HUDEP-2 (cell line): ENCODE data around the gene ANKLE1.

ENCODE experiments used
- DNase-seq, 76 experiments: peaks; one replicate each; lab custom pipeline; 2025; ENCODE audit not compliant: unreplicated experiment in 76 of 76; lab: John Stamatoyannopoulos, UW

The ANKLE1 gene, protein sequence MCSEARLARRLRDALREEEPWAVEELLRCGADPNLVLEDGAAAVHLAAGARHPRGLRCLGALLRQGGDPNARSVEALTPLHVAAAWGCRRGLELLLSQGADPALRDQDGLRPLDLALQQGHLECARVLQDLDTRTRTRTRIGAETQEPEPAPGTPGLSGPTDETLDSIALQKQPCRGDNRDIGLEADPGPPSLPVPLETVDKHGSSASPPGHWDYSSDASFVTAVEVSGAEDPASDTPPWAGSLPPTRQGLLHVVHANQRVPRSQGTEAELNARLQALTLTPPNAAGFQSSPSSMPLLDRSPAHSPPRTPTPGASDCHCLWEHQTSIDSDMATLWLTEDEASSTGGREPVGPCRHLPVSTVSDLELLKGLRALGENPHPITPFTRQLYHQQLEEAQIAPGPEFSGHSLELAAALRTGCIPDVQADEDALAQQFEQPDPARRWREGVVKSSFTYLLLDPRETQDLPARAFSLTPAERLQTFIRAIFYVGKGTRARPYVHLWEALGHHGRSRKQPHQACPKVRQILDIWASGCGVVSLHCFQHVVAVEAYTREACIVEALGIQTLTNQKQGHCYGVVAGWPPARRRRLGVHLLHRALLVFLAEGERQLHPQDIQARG

DNA sequence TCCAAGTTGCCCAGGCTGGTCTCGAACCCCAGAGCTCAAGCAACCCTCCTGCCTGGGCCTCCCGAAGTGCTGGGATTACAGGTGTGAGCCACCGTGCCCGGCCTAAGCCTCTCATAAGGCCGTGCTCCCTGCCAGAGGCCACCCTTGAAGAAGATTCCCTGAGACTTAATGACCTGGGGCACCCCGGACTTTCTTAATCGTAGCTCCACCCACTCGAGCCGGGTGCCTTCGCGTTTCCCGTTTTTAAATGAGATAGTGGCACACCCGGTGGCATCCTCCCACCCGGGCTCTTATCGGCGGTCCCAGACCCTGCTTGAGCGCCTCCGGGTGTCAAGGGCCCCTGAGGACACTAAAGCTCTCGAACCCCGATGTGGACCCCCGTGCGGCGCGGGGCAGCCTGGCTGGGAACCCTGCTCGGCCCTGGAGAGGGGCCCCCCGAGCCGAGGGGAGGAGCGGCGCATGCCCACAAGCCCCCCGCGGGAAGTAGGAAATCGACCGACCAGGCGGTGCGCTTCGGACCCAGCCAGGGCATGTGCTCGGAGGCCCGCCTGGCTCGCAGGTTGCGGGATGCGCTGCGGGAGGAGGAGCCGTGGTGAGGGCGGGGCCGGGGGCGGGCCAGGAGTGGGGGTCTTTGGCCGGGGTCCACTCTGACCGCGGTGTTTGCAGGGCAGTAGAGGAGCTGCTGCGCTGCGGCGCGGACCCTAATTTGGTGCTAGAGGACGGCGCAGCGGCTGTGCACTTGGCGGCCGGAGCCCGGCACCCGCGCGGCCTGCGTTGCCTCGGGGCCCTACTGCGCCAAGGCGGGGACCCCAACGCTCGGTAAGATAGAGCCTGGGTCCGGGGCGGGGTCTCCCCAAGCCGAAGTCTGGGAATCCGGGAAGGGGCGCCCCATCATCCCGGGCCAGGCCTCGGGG lies at the start of gene ANKLE1:
ANKLE1 (plus strand) TSS at position 511 of the 914 bp plus-strand sequence; CDS start at position 531, 20 bp downstream.
- peak; percentile 69 to 98 (median 96) for DNase-seq

DNA sequence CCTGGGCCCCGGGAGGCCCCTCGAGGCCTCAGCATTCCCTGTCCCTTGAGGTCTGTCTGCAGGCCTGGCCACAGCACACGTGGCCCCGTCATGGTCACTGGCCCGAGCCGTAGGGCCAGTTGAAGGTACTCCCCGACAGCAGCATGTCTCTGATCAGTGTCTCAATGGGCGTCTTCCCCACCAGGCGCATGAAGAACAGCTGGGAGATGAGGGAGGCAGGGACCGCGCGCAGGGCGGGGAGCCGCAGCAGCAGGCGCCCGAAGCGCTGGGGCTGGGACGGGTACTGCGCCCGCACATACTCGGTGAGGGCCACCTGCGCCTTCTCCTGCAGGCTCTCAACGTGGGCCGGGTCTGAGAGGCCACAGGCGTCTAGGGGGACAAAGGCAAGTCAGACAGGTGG lies 49.4 kb upstream of the ANKLE1 start:
- no peak for DNase-seq

DNA sequence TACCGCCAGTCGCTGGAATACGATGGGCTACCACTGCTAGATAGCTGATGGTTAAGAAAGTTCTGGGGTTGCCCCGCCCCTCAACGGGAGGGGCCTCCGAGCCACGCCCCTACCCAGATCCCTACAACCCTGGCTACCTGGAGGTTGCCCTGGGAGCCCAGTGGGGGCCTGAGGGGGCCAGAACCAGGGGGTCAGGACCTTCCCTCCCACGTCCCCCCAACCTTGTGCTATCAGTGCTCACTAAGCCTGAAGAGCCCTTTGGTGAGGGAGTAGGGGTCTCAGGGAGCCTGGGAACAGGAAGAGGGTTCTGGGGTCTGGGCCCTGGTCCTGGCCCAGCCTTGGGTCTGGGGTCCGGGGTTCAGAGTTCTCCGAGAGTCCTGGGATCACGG lies 46.8 kb upstream of the ANKLE1 start:
- DNase-seq, result peak in 67 of 76 experiments; percentile 14 to 82 (median 64)

DNA sequence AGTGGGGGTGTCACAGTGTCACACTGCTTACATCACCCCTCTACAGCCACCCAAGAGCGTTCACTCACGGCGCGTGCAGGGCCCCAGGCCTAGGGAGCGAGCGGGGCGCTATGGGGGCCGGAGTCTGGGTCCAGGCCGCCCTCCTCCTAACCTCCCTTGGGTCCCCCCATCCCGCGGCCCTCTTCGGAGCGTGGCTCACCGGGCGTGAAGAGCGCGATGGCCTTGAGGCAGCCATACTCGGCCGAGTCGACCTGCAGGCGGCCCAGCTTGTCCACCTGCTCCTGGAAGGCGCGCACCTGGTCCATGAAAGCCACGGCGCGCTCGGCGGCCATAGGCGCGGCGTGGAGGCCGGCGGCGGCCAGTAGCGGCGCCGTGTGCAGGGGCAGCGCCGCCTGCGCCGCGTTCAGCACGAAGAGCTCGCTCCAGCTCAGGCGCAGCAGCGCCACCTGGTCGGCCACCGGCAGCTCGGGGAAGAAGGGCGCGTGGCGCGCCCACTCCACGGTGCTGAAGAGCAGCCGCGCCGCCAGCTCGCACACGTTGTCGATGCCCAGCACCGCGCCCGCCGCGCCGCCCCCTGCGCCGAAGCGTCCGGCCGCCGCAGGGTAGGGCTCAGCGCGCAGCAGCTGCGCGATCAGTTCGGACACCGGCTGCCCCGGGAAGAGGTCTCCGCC lies 46.3 kb upstream of the ANKLE1 start:
- DNase-seq, result peak in 61 of 76 experiments; percentile 11 to 75 (median 56)

DNA sequence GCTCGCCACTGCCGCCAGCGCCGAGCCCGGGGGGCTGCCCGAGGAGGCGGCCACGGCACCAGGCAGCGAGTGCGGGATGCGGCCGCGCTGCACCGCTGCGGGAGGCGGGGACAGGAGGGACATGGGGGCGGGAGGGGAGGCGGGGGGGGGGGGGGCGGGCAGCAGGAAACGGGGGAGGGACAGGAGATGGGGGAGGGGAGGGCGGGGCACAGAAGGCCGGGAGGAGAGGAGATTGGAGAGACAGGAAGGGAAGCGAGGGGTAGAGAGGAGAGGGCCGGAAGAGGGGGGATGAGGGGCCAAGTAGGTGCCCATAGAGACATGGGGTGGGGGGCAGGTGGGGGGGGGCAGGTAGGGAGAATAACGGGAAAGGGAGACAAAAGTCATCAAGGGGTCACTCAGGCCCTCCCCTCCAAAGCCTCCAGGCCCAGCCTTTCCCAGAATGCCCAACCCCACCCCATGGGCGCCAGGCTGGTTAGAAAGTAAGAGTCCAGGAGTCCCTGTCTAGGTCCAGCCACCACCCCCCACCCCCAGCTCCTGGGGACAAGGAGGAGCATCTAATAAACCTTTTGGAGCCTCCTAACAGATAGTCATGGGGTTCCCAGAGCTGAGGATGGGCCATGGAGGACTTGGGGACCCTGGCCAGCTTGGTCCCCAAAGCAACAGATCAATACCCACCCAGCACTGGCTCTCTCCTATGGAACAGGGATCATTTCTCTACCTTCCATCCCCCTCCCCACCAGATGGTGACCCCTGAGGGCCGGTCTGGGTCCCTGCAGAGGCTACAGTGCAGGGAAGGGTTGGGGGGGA lies 45.5 kb upstream of the ANKLE1 start:
- DNase-seq, result peak in 39 of 76 experiments; percentile 21 to 71 (median 52)

DNA sequence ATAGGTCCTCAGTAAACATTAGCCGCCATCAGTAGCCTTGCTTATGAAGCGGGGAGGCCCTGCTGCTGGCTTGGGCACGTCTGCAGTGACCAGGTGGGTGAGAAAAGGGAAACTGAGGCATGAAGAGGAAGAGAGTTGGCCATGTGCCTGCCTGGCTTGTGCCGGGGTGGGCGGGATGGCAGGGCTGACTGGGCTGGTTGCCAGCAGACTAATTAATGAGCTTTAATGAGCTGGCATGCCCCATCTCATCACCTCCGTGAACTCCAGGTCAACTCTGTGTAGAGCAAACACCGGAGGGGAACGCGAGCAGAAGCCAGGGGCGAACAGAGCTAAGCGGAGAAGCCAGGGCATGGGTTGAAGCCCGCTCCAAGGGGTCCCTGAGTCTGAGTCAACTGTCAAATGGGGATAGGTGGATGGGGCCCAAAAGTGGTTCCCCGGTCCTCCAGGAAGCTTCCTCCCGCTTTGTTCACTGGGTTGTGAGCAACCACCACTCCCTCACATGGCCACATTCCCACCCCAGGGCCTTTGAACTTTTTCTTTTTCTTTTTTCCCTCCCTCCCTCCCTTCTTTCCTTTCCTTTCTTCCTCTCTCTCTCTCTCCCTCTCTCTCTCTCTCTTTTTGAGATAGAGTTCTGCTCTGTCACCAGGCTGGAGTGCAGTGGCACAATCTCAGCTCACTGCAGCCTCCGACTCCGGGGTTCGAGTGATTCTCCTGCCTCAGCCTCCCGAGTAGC lies 44.7 kb upstream of the ANKLE1 start:
- peak in 4 of 76 experiments; percentile 15 to 33 (median 31) for DNase-seq

DNA sequence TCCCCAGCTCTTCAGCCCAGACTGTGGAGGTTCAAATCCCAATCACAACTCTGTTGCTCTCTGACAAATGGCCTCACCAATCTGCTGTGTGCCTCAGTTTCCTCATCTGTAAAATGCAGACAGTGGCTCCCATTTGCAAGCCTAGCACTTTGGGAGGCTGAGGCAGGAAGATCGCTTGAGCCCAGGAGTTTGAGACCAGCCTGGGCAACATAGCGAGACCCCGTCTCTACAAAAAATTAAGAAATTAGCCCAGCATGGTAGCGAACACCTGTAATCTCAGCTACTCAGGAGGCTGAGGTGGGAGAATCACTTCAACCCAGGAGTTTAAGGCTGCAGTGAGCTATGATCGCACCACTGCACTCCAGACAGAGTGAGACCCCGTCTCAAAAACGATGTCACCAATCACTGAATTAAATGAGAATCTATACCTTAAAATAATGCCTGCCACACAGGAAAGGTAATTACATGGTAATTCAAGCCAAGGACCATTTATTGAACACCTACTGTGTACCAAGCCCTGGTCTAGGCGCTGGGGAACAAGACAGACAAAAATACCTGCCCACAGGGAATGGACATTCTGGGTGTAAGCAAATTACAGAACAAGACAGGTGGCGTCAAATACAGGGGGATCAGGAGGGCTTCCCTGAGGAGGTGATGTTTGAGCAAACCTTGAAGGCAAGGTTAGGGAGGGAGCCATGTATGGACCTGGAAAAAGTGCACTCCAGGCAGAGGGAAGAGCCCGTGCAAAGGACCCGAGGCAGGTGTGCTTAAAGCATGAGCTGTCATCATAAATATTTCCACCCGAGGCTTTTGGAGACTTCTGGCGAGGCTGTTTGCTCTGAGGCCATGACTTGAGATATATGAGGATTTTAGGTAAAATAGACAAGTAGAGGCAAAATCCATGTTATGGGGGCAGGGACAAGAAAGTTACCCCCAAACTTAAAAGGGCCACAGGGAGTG lies 43.7 kb upstream of the ANKLE1 start:
- no peak for DNase-seq

DNA sequence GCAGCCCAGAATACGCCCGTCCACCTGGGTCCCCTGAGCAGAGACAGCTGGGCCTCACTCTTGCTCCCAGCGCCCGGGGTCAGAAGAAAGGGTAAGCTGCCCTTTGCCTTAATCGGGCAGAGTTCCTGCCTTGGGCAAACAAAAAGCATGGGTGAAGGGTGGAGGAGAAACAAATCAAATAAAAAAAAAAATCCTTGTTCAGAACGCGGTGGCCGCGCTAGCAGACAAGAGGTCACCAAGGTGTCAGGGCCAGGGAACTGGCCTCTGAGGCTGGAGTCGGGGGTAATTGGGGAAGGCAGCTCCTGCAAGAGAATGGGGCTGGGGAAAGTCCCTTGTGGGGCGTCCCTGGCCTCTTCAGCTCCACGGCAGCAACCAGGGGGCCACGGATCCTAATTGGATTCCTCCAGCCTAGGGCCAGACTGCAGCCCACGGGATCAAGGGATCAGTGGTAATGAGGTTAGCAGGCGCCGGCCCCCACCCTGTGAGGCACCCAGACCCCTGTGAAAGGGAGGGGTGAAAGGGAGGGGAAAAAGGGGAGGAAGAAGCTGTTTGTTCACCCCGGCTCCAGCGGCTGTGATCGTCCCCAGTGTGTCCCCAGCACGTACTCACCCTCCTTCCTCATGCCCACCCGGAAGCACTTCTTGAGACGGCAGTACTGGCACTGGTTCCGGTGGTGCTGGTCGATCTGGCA lies 41.5 kb upstream of the ANKLE1 start:
- DNase-seq, result no peak

DNA sequence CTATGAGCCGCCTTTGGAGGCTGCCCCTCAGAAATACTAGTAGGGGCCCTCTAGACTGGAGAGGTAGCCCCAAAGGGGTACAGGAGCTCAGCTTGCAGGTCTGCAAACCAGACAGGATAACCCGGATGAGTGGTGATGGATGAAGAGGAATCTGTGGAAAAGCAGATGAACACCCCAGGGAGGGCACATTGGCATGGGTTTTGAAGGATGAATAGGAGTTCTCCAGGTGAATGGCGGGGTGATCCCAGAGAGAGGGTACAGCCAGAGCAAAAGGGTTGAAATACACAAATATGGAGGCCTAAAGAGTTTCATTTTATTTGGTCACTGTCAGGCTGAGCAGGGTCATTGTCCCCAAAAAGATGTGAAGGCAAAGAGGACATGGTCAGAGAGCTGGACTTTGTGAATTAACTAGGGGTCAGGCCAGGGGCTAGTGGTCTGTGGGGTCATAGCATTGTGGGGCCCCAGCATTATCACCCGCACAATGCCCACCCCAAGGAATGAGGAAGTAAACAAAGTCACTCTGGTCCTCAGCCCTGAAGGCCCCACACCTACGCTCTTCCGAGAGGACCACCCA lies 40.8 kb upstream of the ANKLE1 start:
- no peak for DNase-seq

DNA sequence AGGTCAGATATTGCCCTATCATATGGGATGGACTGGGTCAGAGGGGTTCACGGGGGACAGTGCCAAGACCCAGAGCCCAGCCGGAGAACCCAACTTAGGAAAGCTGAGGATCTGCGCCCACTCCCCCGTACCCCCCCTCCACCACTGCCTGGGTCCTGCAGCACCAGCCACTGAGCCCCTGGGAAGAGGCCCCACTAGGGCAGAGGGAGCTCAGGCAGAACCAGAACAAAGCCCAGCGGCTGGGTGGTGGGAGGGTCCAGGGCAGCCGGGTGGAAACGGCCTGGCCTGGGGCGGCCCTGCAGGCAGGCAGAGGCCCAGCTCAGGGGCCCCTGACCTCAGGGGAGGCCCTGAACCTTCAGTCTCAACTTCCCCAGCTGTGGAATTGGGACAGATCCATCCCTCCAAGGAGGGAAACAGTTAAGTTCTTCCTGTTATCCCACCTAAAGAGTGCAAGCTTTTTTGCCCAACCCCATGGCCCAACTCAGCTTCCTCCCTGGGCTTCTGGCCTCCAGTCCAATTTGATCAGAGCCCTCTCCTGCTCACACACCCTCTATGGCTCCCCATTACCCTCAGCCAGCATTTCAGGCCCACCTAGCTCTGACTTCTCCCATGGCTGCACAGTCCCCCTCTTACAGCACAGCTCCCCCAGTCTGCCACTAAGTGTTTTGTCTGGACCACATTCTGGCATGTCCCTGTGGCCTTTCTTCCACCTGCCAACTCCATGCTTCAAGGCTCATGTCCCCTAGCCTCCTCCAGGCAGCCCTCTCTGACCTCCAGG lies 39.1 kb upstream of the ANKLE1 start:
- DNase-seq, result no peak

DNA sequence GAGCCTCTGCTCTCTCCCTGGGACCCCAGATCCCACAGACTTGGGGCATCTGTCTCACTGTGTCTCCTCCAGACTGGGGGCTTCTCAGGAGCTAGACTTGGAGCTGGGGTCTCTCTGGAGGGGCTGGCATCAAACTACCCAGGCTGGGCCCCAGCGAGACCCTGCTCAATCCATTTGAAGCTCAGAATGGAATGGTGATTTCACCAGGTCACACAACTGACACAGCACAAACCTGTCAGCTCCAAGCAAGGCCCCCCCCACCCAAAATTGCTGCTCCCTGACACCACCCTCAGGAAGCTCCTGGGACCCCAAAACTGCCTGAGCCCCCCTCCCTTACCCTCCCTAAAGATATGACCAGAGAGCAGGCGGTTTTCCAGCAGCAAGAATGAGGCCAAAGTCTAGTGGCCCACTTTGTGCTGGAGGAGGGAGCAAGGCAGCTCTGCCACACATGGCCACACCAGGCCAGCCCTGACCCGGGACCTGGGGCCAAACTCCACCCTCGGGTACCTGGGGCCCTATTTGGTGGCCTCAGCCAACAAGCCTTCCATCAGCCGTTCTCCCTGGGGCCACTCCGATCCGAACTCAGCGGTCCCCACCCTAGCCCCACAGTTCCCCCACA lies 38.4 kb upstream of the ANKLE1 start:
- DNase-seq, result peak in 1 of 76 experiments; percentile 25

DNA sequence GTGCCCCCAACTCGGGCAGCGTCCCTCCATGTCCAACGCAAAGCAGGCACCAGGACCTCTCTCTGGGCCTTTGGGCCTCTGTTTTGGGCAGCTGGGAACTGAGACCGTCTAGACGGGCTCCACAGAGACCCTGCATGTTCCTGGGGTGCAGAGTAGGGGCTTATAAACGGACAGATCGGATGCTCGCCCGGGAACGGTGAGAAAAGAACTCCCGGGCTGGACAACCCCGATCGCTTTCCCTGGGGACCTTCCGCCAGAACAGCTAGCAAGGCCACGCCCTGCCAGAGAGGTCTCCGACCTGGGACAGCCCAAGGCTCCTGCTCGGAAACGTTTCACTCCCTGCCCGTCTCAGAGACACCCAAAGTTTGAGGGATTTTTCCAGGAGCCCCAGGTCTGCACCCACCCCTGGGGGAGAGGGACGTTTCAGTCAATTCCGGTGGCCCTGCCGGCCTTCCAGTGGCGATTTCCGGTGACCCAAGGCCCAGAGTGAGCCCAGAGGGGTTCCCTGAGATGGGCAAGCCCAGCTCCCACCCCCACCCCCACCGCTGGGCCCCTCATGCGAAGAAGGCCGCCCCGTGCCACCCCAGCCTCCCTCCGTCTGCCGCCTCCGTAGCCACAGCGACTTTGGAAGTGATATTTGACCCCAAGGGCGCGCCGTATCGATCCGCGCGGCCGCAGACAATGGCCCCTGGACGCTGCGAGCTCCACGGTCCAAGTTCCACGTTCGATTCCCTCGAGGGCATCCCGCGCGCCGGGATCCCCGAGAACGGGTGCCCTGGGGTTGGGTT lies 37.7 kb upstream of the ANKLE1 start:
- DNase-seq, result peak in 19 of 76 experiments; percentile 6 to 55 (median 31)

DNA sequence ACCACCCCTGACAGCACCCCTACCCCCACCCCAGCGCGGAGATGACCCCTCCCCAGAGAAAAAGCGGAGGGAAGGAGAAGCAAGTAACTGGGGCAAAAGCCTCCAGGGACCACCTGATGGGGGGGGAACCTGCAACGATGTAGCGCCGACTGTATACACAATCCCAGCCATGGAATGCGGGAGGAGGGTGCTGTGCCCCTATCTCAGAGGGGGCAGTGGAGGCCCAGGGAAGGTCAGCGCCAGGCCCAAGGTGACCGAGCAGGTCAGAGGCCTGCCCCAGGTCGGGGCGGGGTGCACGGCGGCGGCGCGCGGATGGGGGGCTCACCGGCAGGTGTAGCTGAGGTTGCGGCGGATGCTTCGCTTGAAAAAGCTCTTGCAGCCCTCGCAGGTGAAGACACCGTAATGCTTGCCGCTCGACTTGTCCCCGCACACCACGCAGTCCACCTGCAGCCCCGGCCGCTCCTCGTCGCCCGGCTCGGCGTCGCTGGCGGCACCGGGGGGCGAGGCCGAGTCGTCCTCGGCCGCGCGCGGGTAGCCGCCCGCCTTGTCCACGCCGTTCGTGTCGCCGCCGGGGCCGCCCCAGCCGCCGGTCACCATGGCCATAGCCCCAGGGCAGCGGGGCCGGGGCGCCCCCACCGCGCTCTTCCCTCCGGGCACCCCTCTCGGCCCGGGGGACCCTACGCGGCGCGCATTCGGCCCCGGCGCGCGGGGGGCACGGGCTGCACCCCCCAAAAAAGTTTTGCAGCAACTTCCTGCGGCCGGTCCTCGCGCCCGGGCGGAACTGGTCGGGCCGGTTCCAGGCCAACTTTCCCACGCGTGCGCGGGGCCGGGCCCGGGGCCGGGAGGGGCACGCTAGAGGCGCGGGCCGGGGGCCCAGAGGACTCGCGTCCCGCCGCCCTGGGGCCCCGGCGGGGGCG lies 36.8 kb upstream of the ANKLE1 start:
- no peak for DNase-seq

DNA sequence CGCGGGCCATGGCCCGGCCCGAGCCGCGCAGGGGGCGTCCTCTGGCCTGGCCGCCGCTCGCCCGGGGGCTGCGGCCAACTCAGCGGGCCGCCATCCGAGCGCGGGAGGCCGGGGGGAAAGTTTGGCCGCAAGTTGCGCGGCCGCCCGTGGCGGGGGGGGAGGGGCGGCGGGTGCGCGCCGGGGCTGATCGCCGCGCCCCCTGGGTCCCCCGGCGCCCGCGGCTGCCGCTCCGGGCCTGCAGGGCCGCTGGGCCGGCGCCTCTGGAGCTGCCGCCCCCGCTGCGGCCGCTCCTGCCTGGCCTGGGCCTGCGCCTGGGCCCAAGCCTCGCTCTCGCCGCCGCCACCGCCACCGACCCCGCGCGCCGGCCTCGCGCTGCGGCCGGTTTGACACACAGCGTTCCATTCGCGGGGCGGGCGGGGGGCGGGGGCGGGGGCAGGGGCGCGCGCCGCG lies 36.1 kb upstream of the ANKLE1 start, which contains the start of gene NR2F6:
NR2F6 (minus strand) TSS at position 385 of the 450 bp plus-strand sequence. CDS start 699 bp downstream, outside the sequence.
- peak in 2 of 76 experiments; percentile 43 to 54 for DNase-seq
